OCI-LY3 (cell line): ENCODE results near the gene C13orf42.

Experiments
- EZH2phosphoT487 ChIP-seq: fragments of 200-600 bp; shearing (Covaris generic); IDR thresholded peaks from 2 replicates; pipeline ENCODE4 v1.6.1; 2018; ENCODE audit warnings: antibody characterized with exemption, mixed run types, low read depth
- TF ChIP-seq, protein P1 (sequence below): fragments of 200-600, 300-600 bp; sonication (generic); IDR thresholded peaks from 2 replicates; pipeline ENCODE4 v1.5.1; 2014; ENCODE audit warnings: antibody characterized with exemption, low read length, low read depth

DNA sequence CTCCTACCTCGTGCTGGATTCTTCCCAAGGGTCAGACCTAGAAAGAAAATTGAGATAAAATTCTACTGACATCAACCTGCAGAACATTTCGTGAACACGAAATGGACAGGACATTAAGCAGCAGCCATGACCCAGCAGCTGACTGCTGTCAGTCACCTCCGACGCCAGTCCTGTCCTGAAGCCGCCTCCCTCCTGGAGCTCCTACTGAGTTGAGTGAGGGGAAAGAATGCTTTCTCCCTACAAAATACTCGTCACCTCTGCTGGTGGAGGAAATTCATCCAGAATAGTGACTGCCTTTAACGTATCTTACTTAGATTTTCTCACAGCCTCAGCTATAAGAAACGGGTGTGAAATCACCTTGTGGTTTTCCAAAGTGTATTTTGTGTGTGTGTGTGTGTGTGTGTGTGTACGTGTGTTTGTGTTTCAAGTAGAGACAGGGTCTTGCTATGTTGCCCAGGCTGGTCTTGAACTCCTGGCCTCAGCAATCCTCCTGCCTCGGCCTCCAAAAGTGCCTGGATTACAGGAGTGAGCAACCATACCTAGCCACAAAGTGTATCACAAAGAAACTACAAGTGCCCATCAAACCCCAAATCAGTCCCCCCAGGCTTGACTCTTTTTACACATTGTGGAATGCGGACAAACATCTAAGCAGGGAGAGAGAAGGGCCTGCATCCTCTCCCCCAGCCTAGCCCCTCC lies 2.3 kb upstream of the C13orf42 start:
- TF ChIP-seq, protein P1, sequence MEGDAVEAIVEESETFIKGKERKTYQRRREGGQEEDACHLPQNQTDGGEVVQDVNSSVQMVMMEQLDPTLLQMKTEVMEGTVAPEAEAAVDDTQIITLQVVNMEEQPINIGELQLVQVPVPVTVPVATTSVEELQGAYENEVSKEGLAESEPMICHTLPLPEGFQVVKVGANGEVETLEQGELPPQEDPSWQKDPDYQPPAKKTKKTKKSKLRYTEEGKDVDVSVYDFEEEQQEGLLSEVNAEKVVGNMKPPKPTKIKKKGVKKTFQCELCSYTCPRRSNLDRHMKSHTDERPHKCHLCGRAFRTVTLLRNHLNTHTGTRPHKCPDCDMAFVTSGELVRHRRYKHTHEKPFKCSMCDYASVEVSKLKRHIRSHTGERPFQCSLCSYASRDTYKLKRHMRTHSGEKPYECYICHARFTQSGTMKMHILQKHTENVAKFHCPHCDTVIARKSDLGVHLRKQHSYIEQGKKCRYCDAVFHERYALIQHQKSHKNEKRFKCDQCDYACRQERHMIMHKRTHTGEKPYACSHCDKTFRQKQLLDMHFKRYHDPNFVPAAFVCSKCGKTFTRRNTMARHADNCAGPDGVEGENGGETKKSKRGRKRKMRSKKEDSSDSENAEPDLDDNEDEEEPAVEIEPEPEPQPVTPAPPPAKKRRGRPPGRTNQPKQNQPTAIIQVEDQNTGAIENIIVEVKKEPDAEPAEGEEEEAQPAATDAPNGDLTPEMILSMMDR = no peak
- no peak for TF ChIP-seq EZH2phosphoT487
